Fibroblast of lung (primary cell): ENCODE results near the gene UNC5A. TPM values are rescaled to one million over a fixed set of nuclear protein-coding genes. Genes with fewer than 3 reads are reported as not detected.

Experiments used
- DNase-seq, 2 donors: peaks; one replicate each; pipeline versions ENCODE4 v3.0.0 to v3.0.0-alpha.2; 2010; ENCODE audit warnings: low read depth in 2 of 2
- H2AFZ ChIP-seq: 2 replicates; pipeline ENCODE4 v1.5.1; 2012; ENCODE audit warnings: low read length, control low read depth, inconsistent platforms
- H3K27ac ChIP-seq: 2 replicates; pipeline ENCODE4 v1.5.1; 2011; ENCODE audit warnings: low read length, control low read depth; ENCODE audit not compliant: insufficient read depth
- H3K27me3 ChIP-seq: 2 replicates; pipeline ENCODE4 v1.5.1; 2011; ENCODE audit warnings: mild to moderate bottlenecking, low read length; ENCODE audit not compliant: control insufficient read depth, insufficient read depth
- H3K36me3 ChIP-seq: 2 replicates; pipeline ENCODE4 v1.5.1; 2011; ENCODE audit warnings: low read length; ENCODE audit not compliant: control insufficient read depth, insufficient read depth
- H3K4me1 ChIP-seq: 2 replicates; pipeline ENCODE4 v1.5.1; 2011; ENCODE audit warnings: low read length; ENCODE audit not compliant: control insufficient read depth, insufficient read depth; ENCODE audit errors: extremely low read depth
- H3K4me2 ChIP-seq: 2 replicates; pipeline ENCODE4 v1.5.1; 2011; ENCODE audit warnings: low read length, control low read depth; ENCODE audit not compliant: insufficient read depth; ENCODE audit errors: extremely low read depth
- H3K4me3 ChIP-seq, 4 experiments: fragments of 200-600 bp in 1 of 4; sonication (generic) in 1 of 4; replicated peaks in 1 of 4; 2 replicates each; pipeline ENCODE4 v1.5.1; 2011 to 2016; ENCODE audit warnings: low read length in 4 of 4, low read depth in 3 of 4, mild to moderate bottlenecking in 3 of 4, control low read depth in 2 of 4, inconsistent platforms in 1 of 4, mixed read lengths in 1 of 4; ENCODE audit not compliant: insufficient read depth in 1 of 4; ENCODE audit errors: control extremely low read depth in 1 of 4
- H3K79me2 ChIP-seq: 2 replicates; pipeline ENCODE4 v1.5.1; 2012; ENCODE audit warnings: mild to moderate bottlenecking, low read length, inconsistent platforms; ENCODE audit not compliant: control insufficient read depth, insufficient read depth
- H3K9ac ChIP-seq: 2 replicates; pipeline ENCODE4 v1.5.1; 2011; ENCODE audit warnings: mild to moderate bottlenecking, low read length, control low read depth; ENCODE audit not compliant: insufficient read depth
- H3K9me3 ChIP-seq: 2 replicates; pipeline ENCODE4 v1.5.1; 2012; ENCODE audit warnings: low read depth, low read length; ENCODE audit not compliant: control insufficient read depth, insufficient read depth
- H4K20me1 ChIP-seq: 2 replicates; pipeline ENCODE4 v1.5.1; 2011; ENCODE audit warnings: low read length; ENCODE audit not compliant: control insufficient read depth, insufficient read depth; ENCODE audit errors: extremely low read depth
- CTCF ChIP-seq, 2 donors: IDR thresholded peaks in 1 of 2; conservative IDR thresholded peaks in 1 of 2; 1 replicate in 1 of 2; 2 replicates in 1 of 2; pipeline ENCODE4 v1.5.1; 2011 to 2012; ENCODE audit warnings: low read length in 2 of 2, control low read depth in 1 of 2, inconsistent platforms in 1 of 2, low read depth in 1 of 2, mild to moderate bottlenecking in 1 of 2
- EZH2 ChIP-seq: IDR thresholded peaks from 2 replicates; pipeline ENCODE4 v1.5.1; 2012; ENCODE audit warnings: low read length, control low read depth, mild to moderate bottlenecking; ENCODE audit errors: missing control alignments
- polyA plus RNA-seq, 2 donors: library from polyadenylated mRNA; depleted of rRNA in 1 of 2; stranded (reverse) in 1 of 2; unstranded in 1 of 2; fragments of >200 nt; gene quantifications; 2 replicates each; pipeline ENCODE4 v1.2.1, GENCODE V29; 2011 to 2012; ENCODE audit warnings: missing spikeins in 1 of 2
- total RNA-seq: library from RNA; depleted of rRNA; stranded (reverse); fragments of >200 nt; gene quantifications from 2 replicates; pipeline ENCODE4 v1.2.1, GENCODE V29; 2014

Gene UNC5A
- total and polyA plus RNA-seq, 2 donors (not counting 1 experiment from before 2014, with no cell fraction given): not detected

GRCh38 chr5:176906126-176906525, 95.8 kb downstream of the UNC5A start:
- H3K4me1 ChIP-seq: no peaks in the 10 kb centered on the region
- H3K4me2 ChIP-seq: no peak overlapping the region
- peaks cover 16% of the 10 kb centered on the region for H3K36me3 ChIP-seq
- no peak overlapping the region for H3K4me3 ChIP-seq
- H3K27ac ChIP-seq: no peak overlapping the region
- no peaks in the 10 kb centered on the region for H3K9me3 ChIP-seq
- no peaks in the 10 kb centered on the region for H4K20me1 ChIP-seq
- no peaks in the 10 kb centered on the region for H3K27me3 ChIP-seq
- no peak overlapping the region for H2AFZ ChIP-seq
- DNase-seq: no peak
- TF ChIP-seq EZH2: no peak
- TF ChIP-seq CTCF (conservative IDR thresholded peaks at IDR 0.05 in 1 of 2, IDR thresholded peaks at IDR 0.05 in 1 of 2; ENCODE audit: low read depth in 1 of 2, low read length in 2 of 2): no peak
- no peaks in the 10 kb centered on the region for H3K79me2 ChIP-seq
- H3K9ac ChIP-seq: no peak overlapping the region

DNA sequence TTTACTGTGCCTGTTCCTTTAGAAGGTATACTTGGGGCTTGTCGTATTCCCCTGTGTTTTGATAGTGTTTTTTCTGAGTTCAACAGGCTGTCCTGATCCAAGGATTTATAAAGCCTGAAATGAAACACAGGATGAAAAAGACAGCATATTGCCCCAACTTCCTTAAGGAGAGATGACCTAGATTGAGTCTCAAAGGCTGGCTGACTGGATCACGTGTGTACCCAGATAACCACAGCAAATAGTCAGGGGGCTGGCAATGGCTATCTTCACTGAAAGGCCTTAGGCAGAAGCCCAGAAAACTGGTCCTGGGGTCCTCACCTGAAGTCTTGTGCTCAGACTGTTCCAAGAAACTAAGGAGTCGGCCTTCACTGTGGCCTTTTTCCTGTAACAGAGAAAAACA, 96.4 kb downstream of the UNC5A start:
- H3K36me3 ChIP-seq: peaks cover 16% of the 10 kb centered on the region
- no peaks in the 10 kb centered on the region for H3K79me2 ChIP-seq
- H2AFZ ChIP-seq: no peak overlapping the region

DNA sequence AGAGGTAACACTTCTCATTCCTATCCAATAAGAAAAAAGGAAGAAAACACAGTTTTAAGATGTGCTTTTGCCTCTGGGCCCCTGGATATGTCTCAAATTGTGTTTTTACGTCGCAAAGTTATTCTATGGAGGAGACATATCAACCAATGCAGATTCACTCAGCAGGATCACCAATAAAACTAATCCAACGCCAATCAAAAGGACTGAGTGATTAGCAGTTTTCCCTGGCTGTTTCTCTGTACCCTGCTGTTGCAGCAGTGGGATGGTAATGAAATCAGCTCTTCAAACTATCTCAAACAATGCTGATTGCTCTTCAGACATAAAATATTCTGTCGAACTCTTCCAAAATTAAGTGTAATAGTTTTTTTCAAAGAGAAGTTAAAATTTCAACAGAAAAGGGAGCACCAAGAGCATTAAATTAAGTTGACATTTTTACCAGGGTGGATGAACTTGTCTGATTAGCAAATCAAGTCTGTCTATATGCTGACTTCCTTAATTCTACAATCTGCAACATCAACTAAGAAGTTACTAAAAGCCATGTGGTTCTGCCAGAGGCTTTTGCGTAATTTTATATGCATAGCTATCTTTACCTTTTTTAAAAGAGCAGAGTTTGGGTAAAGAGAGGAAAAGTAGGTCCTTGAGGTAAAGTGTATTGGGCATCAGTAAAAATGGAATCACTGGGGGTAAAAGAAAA, 98.5 kb downstream of the UNC5A start:
- no peak overlapping the region for H3K4me2 ChIP-seq
- no peaks in the 10 kb centered on the region for H3K9me3 ChIP-seq
- H4K20me1 ChIP-seq: no peaks in the 10 kb centered on the region
- H3K27me3 ChIP-seq: no peaks in the 10 kb centered on the region
- no peaks in the 10 kb centered on the region for H3K79me2 ChIP-seq
- DNase-seq: no peak
- no peak overlapping the region for H3K27ac ChIP-seq
- H3K9ac ChIP-seq: no peak overlapping the region
- H3K36me3 ChIP-seq: peaks cover 15% of the 10 kb centered on the region
- no peaks in the 10 kb centered on the region for H3K4me1 ChIP-seq
- H2AFZ ChIP-seq: no peak overlapping the region
- TF ChIP-seq EZH2: no peak
- TF ChIP-seq CTCF (conservative IDR thresholded peaks at IDR 0.05 in 1 of 2, IDR thresholded peaks at IDR 0.05 in 1 of 2; ENCODE audit: low read depth in 1 of 2, low read length in 2 of 2): no peak
- no peak overlapping the region for H3K4me3 ChIP-seq

More for the DNA sequence above, 96.4 kb downstream of the UNC5A start:
- no peaks in the 10 kb centered on the region for H3K9me3 ChIP-seq
- H3K4me3 ChIP-seq: no peak overlapping the region
- H3K27ac ChIP-seq: no peak overlapping the region
- DNase-seq: no peak
- no peaks in the 10 kb centered on the region for H3K27me3 ChIP-seq
- no peak for TF ChIP-seq CTCF (conservative IDR thresholded peaks at IDR 0.05 in 1 of 2, IDR thresholded peaks at IDR 0.05 in 1 of 2; ENCODE audit: low read depth in 1 of 2, low read length in 2 of 2)
- TF ChIP-seq EZH2: no peak
- H4K20me1 ChIP-seq: no peaks in the 10 kb centered on the region
- H3K4me1 ChIP-seq: no peaks in the 10 kb centered on the region
- no peak overlapping the region for H3K9ac ChIP-seq
- no peak overlapping the region for H3K4me2 ChIP-seq
